ENCODE measurements around the gene IGSF8. TPM values are rescaled to one million over a fixed set of nuclear protein-coding genes. Genes with fewer than 3 reads are reported as not detected.

IGSF8 gene
- total and polyA plus RNA-seq, 2 donors (not counting 3 experiments of a cell fraction or from before 2014, with no cell fraction given): 9.5 to 17.5 TPM

GRCh38 chr1:160144921-160145320 lies 46.5 kb upstream of the IGSF8 start:
- no peak overlapping the region for H2AFZ ChIP-seq (ENCODE audit: low read depth, low read length)
- H3K9ac ChIP-seq (replicated peaks; ENCODE audit: extremely low read depth, insufficient read depth, low read length): no peak overlapping the region
- no peaks in the 10 kb centered on the region for H3K79me2 ChIP-seq (ENCODE audit: control insufficient read depth, insufficient read depth, low read length)
- no peaks in the 10 kb centered on the region for H4K20me1 ChIP-seq (replicated peaks; ENCODE audit: control insufficient read depth, extremely low read depth, insufficient read depth, low read length)
- CTCF ChIA-PET: no interaction called here
- FAIRE-seq (no peak), DNase-seq (ENCODE audit: low read depth, low spot score) (no peak)
- H3K4me3 ChIP-seq (replicated peaks in 1 of 3; ENCODE audit: insufficient read depth in 1 of 3, low read depth in 1 of 3, low read length in 3 of 3): no peak overlapping the region
- dilution Hi-C loops (cut with MboI; ENCODE audit: extremely low pct_ligation_motif_present, low sequenced_read_pairs) (no loop called here), intact Hi-C loops (cut with micrococcal nuclease) (no loop called here)
- H3K27ac ChIP-seq (ENCODE audit: insufficient read depth, low read depth, low read length): no peak overlapping the region
- no peaks in the 10 kb centered on the region for H3K9me3 ChIP-seq (replicated peaks; ENCODE audit: control insufficient read depth, insufficient read depth, low read length)
- H3K4me1 ChIP-seq (ENCODE audit: control insufficient read depth, extremely low read depth, insufficient read depth, low read length): no peaks in the 10 kb centered on the region
- peaks cover 2 to 4% of the 10 kb centered on the region in 2 experiments for H3K27me3 ChIP-seq (ENCODE audit: control insufficient read depth in 2 of 2, insufficient read depth in 2 of 2, low read length in 2 of 2)
- TF ChIP-seq POLR2AphosphoS5 (IDR thresholded peaks at IDR 0.05; ENCODE audit: insufficient read depth, low read depth, low read length) (no peak), JUN (IDR thresholded peaks at IDR 0.05; ENCODE audit: borderline replicate concordance, insufficient read depth, insufficient read length, low read depth) (no peak), EZH2 (IDR thresholded peaks at IDR 0.05; ENCODE audit: borderline replicate concordance, low read depth, low read length, severe bottlenecking) (no peak), MYC (IDR thresholded peaks at IDR 0.05; ENCODE audit: low read depth, low read length) (no peak), CTCF (IDR thresholded peaks at IDR 0.05; ENCODE audit: extremely low read depth in 1 of 2, insufficient read depth in 1 of 2, low read depth in 1 of 2, low read length in 2 of 2) (no peak), FOS (IDR thresholded peaks at IDR 0.05; ENCODE audit: borderline replicate concordance, insufficient read depth, low read length) (no peak), POLR2A (IDR thresholded peaks at IDR 0.05; ENCODE audit: low read depth, low read length) (no peak)
- TF ChIP-seq, protein P1, sequence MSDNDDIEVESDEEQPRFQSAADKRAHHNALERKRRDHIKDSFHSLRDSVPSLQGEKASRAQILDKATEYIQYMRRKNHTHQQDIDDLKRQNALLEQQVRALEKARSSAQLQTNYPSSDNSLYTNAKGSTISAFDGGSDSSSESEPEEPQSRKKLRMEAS (IDR thresholded peaks at IDR 0.05; ENCODE audit: insufficient read depth, insufficient read length): no peak
- BruUV-seq (replicated peaks): no TSS peak
- no peaks in the 10 kb centered on the region for H3K36me3 ChIP-seq (ENCODE audit: control insufficient read depth in 2 of 2, extremely low read depth in 1 of 2, insufficient read depth in 2 of 2, low read length in 2 of 2)
- no peaks in the 10 kb centered on the region for H3K9me1 ChIP-seq (replicated peaks; ENCODE audit: control insufficient read depth, extremely low read depth, insufficient read depth, low read length)
- POLR2A ChIA-PET: no interaction called here
- no peak overlapping the region for H3K4me2 ChIP-seq (ENCODE audit: insufficient read depth, low read length)
